SK-N-SH (cell line): Measurements from ENCODE around the gene FAM9B. TPM values are rescaled to one million over a fixed set of nuclear protein-coding genes. Genes with fewer than 3 reads are reported as not detected.
A peak's percentile ranks its signal among the peaks of the same experiment; 100 is the strongest.
"Not testable (repeated sequence)": the region's sequence is repeated elsewhere in the genome, so short reads cannot be mapped to it uniquely, and the experiment has no call there.

Source experiments
- CTCF ChIA-PET: fragments of 300-600, 350-600 bp; formaldehyde crosslinking; extraction: SDS; loops from one replicate; lab custom pipeline; 2021; lab: Yijun Ruan, JAX
- POLR2A ChIA-PET: fragments of 350-600 bp; sonication (Branson Sonifier 250); formaldehyde crosslinking; extraction: SDS; loops from one replicate; lab custom pipeline; 2020; ENCODE audit warnings: antibody characterized with exemption, inconsistent platforms; lab: Yijun Ruan, JAX
- DNase-seq: peaks from one replicate; pipeline ENCODE4 v3.0.0; 2012
- H2AFZ ChIP-seq: fragments of 200-600 bp; sonication (generic); 2 replicates; pipeline ENCODE4 v1.8.1; 2016; ENCODE audit warnings: antibody characterized with exemption, mild to moderate bottlenecking, low read depth
- H3F3A ChIP-seq: fragments of 200-600 bp; sonication (generic); replicated peaks from 2 replicates; pipeline ENCODE3; 2016; ENCODE audit warnings: antibody characterized with exemption, mild to moderate bottlenecking; ENCODE audit not compliant: insufficient read depth
- H3K27ac ChIP-seq, 2 experiments: fragments of 200-500 bp in 1 of 2; fragments of 200-600 bp in 1 of 2; sonication (Bioruptor generic) in 1 of 2; sonication (generic), shearing (Covaris generic) in 1 of 2; 2 replicates each; pipeline versions ENCODE4 v1.5.1 to v1.6.1; 2014 to 2016; ENCODE audit warnings: low read depth in 2 of 2, inconsistent platforms in 1 of 2, low read length in 1 of 2, mild to moderate bottlenecking in 1 of 2, mixed read lengths in 1 of 2
- H3K27me3 ChIP-seq: fragments of 200-600 bp; sonication (generic), shearing (Covaris generic); 2 replicates; pipeline ENCODE4 v1.6.1; 2016; ENCODE audit warnings: mixed run types; ENCODE audit not compliant: insufficient read depth
- H3K36me3 ChIP-seq, 2 experiments: fragments of 200-500 bp in 1 of 2; fragments of 200-600 bp in 1 of 2; sonication (Bioruptor generic) in 1 of 2; sonication (generic) in 1 of 2; replicated peaks in 1 of 2; 2 replicates each; pipeline versions ENCODE3 to v1.5.1; 2014 to 2016; ENCODE audit warnings: low read length in 1 of 2, mild to moderate bottlenecking in 1 of 2; ENCODE audit not compliant: insufficient read depth in 2 of 2, control insufficient read depth in 1 of 2
- H3K4me1 ChIP-seq, 2 experiments: fragments of 200-500 bp in 1 of 2; fragments of 200-600 bp in 1 of 2; sonication (Bioruptor generic) in 1 of 2; sonication (generic), shearing (Covaris generic) in 1 of 2; 2 replicates each; pipeline versions ENCODE4 v1.5.1 to v1.6.1; 2014 to 2016; ENCODE audit warnings: low read depth in 1 of 2, low read length in 1 of 2, mixed run types in 1 of 2; ENCODE audit not compliant: insufficient read depth in 2 of 2, control insufficient read depth in 1 of 2
- H3K4me2 ChIP-seq: fragments of 200-600 bp; sonication (generic), shearing (Covaris generic); 2 replicates; pipeline ENCODE4 v1.6.1; 2017; ENCODE audit warnings: mixed run types
- H3K4me3 ChIP-seq, 2 experiments: fragments of 200-500 bp in 1 of 2; fragments of 200-600 bp in 1 of 2; sonication (Bioruptor generic) in 1 of 2; sonication (generic), shearing (Covaris generic) in 1 of 2; 2 replicates each; pipeline versions ENCODE4 v1.5.1 to v1.8.1; 2014 to 2016; ENCODE audit warnings: low read depth in 2 of 2, inconsistent platforms in 1 of 2, low read length in 1 of 2, mild to moderate bottlenecking in 1 of 2, mixed read lengths in 1 of 2, moderate library complexity in 1 of 2
- H3K79me2 ChIP-seq: fragments of 200-600 bp; sonication (generic); 2 replicates; pipeline ENCODE4 v1.8.1; 2017; ENCODE audit warnings: mild to moderate bottlenecking; ENCODE audit not compliant: insufficient read depth
- H3K9ac ChIP-seq: fragments of 200-600 bp; sonication (generic); 2 replicates; pipeline ENCODE4 v1.6.1; 2017; ENCODE audit warnings: mixed run types
- H3K9me2 ChIP-seq: fragments of 200-600 bp; sonication (generic); 2 replicates; pipeline ENCODE4 v1.6.1; 2017; ENCODE audit warnings: mixed run types
- H3K9me3 ChIP-seq: fragments of 200-600 bp; sonication (generic); 2 replicates; pipeline ENCODE4 v1.6.1; 2017; ENCODE audit warnings: mixed run types, mild to moderate bottlenecking, moderate library complexity
- H4K20me1 ChIP-seq: fragments of 200-600 bp; sonication (generic); 2 replicates; pipeline ENCODE4 v1.6.1; 2017; ENCODE audit warnings: mild to moderate bottlenecking, mixed run types; ENCODE audit not compliant: insufficient read depth
- EZH2phosphoT487 ChIP-seq: fragments of 200-600 bp; sonication (generic); IDR thresholded peaks from 2 replicates; pipeline ENCODE4 v1.6.1; 2017; ENCODE audit warnings: low read depth, mixed run types, mild to moderate bottlenecking, antibody characterized with exemption, moderate library complexity, borderline replicate concordance
- FOXM1 ChIP-seq: IDR thresholded peaks from 2 replicates; pipeline ENCODE4 v1.4.0; 2012; ENCODE audit warnings: low read depth, mild to moderate bottlenecking
- GABPA ChIP-seq: IDR thresholded peaks from 2 replicates; pipeline ENCODE4 v1.4.0; 2012; ENCODE audit warnings: low read depth, mild to moderate bottlenecking
- JUND ChIP-seq: IDR thresholded peaks from 2 replicates; pipeline ENCODE4 v1.4.0; 2012
- MXI1 ChIP-seq: IDR thresholded peaks from 2 replicates; pipeline ENCODE4 v1.6.1; 2012; ENCODE audit warnings: mild to moderate bottlenecking, low read depth, low read length, improper control_type of control experiment
- NRF1 ChIP-seq: IDR thresholded peaks from 2 replicates; pipeline ENCODE4 v1.6.1; 2012; ENCODE audit warnings: low read depth, mild to moderate bottlenecking, low read length
- RAD21 ChIP-seq: IDR thresholded peaks from 2 replicates; pipeline ENCODE4 v1.6.1; 2012; ENCODE audit warnings: mild to moderate bottlenecking, low read length
- RXRA ChIP-seq: IDR thresholded peaks from 2 replicates; pipeline ENCODE4 v1.4.0; 2012; ENCODE audit warnings: low read depth, mild to moderate bottlenecking, borderline replicate concordance
- SIN3A ChIP-seq: IDR thresholded peaks from 2 replicates; pipeline ENCODE4 v1.6.1; 2012; ENCODE audit warnings: low read depth, mild to moderate bottlenecking, low read length, moderate library complexity, borderline replicate concordance
- TCF12 ChIP-seq: IDR thresholded peaks from 2 replicates; pipeline ENCODE4 v1.4.0; 2012
- TEAD4 ChIP-seq: IDR thresholded peaks from 2 replicates; pipeline ENCODE4 v1.4.0; 2012; ENCODE audit warnings: mild to moderate bottlenecking, borderline replicate concordance; ENCODE audit not compliant: insufficient read depth
- YY1 ChIP-seq: IDR thresholded peaks from 2 replicates; pipeline ENCODE4 v1.4.0; 2012; ENCODE audit warnings: low read depth, mild to moderate bottlenecking
- WGBS: methylation state at CpG from one replicate; pipeline ENCODE4 v1.1.6; 2017; ENCODE audit warnings: low lambda C conversion rate; 5-methylcytosine and 5-hydroxymethylcytosine counted together
- polyA plus RNA-seq, 3 experiments: library from polyadenylated mRNA; depleted of rRNA; stranded (reverse); fragments of >200 nt; gene quantifications; 2 replicates each; pipeline ENCODE4 v1.2.3, GENCODE V29; 2012
- TF ChIP-seq, protein P1 (sequence below): IDR thresholded peaks from 2 replicates; pipeline ENCODE4 v1.4.0; 2012; ENCODE audit warnings: low read depth
- TF ChIP-seq, protein P2 (sequence below): IDR thresholded peaks from 2 replicates; pipeline ENCODE4; 2012
- TF ChIP-seq, protein P3 (sequence below): fragments of 200-600 bp; sonication (generic); IDR thresholded peaks from 2 replicates; pipeline ENCODE4 v1.6.1; 2017; ENCODE audit warnings: antibody characterized with exemption, mild to moderate bottlenecking, moderate library complexity

FAM9B gene
- polyA plus RNA-seq, 1 of the 3 experiments (the other 2 are of a cell fraction) = 0.03 TPM

DNA sequence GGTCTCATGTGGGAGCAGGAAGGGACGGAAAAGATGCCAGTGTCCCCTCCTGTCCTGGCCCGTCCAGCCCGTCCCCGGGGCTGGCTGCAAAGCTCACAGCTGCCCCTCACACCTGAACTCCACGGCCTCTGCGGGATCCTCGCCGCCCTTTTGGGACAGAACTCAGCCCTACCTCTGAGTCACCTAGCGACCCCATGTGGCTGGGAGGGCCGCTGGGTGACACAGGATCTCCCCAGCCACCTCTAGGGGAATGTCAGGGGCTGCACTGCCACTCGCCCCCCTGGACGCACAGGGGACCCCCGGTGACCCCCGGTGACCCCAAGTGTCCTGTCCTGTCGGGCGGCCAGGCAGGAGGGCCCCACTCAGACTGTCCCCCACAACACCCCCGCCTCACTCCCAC lies 748 bp downstream of the FAM9B start:
- Histone ChIP-seq H2AFZ (no peak overlapping the region), H3K9me2 (no peaks in the 10 kb centered on the region), H3K9me3 (no peaks in the 10 kb centered on the region), H3K36me3 (no peaks in the 10 kb centered on the region), H4K20me1 (no peaks in the 10 kb centered on the region), H3K79me2 (no peaks in the 10 kb centered on the region), H3K27ac (no peak overlapping the region), H3K4me2 (no peak overlapping the region), H3K9ac (no peak overlapping the region), H3K27me3 (no peaks in the 10 kb centered on the region), H3K4me3 (no peak overlapping the region), H3F3A (no peaks in the 10 kb centered on the region)
- ChIA-PET CTCF (no interaction called here), POLR2A (no interaction called here)
- TF ChIP-seq NRF1 (no peak), TCF12 (no peak), RAD21 (no peak), YY1 (no peak), RXRA (no peak), TEAD4 (no peak), JUND (no peak), MXI1 (no peak), GABPA (no peak)
- TF ChIP-seq, protein P1, sequence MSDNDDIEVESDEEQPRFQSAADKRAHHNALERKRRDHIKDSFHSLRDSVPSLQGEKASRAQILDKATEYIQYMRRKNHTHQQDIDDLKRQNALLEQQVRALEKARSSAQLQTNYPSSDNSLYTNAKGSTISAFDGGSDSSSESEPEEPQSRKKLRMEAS = no peak
- TF ChIP-seq, all 33 proteins: peak for 0
- peak; percentile 13 for DNase-seq
- 32% methylated on average over 6 of the region's 17 CpGs for WGBS
- H3K4me1 ChIP-seq = no peaks in the 10 kb centered on the region

DNA sequence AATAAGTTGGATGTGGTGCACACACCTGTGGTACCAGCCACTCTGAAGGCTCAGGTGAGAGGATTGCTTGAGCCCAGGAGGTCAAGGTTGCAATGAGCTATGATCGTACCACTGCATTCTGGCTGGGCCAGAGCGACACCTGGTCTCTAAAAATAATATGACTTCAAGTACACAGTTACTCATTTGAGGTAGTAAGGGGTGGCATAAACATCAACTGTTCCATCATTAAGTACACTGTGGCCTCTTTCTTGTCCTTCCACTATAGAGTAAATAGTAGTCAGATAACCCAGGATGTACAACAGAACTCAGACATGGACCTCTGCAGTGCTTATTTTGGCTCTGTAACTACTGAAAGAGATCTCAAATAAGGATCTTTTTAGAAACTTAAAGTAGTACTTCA lies 10.6 kb downstream of the FAM9B start:
- Histone ChIP-seq H3K4me3 (no peak overlapping the region), H3K9ac (no peak overlapping the region), H2AFZ (no peak overlapping the region), H3K4me1 (no peaks in the 10 kb centered on the region), H3K4me2 (no peak overlapping the region), H4K20me1 (no peaks in the 10 kb centered on the region), H3K36me3 (no peaks in the 10 kb centered on the region), H3K9me3 (no peaks in the 10 kb centered on the region), H3K79me2 (no peaks in the 10 kb centered on the region), H3K9me2 (no peaks in the 10 kb centered on the region), H3K27ac (no peak overlapping the region), H3F3A (no peaks in the 10 kb centered on the region), H3K27me3 (no peaks in the 10 kb centered on the region)
- ChIA-PET POLR2A (no interaction called here), CTCF (no interaction called here)
- DNase-seq = no peak
- 87% methylated on average over 2 of the region's 2 CpGs for WGBS
- TF ChIP-seq EZH2phosphoT487 = no peak

DNA sequence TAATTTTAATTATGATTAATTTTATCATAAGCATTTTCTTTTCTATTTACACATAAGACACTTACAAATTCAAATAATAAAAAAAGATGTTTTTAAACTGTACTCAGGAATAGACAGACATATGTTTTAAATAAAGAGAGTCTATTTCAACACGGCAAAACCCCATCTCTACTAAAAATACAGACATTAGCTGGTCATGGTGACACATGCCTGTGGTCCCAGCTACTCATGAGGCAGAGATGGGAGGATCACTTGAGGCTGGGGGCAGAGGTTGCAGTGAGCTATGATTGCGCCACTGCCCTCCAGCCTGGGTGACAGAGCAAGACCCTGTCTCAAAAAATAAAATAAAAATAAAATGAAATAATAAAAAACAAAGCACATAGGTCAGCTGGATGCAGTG lies 14.8 kb downstream of the FAM9B start:
- WGBS = 14% methylated on average over 2 of the region's 2 CpGs
- POLR2A ChIA-PET = interaction anchor here (1.0 kb wide), 1 partner anchor 25 kb away, joined by 3 read pairs; no protein-coding TSS in a partner anchor

DNA sequence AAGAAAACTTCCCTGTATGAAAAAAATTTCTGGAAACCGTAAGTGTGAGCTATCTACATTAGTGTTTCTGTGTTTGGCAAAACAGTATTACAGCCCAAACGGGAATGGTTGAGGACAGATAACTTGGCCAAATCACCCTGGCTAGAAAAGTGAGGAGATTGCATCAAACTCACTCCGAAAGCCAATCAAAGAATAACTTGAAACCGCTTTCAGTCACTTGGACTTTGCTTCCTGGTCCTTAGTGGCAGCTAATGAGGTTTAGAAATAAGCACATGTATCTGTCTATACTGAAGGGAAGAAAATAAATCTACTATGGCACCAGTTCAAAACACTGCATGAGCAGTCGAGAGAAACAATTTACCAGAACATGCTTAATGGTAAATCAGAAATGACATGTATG lies 15.6 kb downstream of the FAM9B start:
- H4K20me1 ChIP-seq, CTCF ChIA-PET, H3K9ac ChIP-seq, H3K79me2 ChIP-seq, H3K9me2 ChIP-seq, POLR2A ChIA-PET, DNase-seq, H3K4me2 ChIP-seq, H3K27ac ChIP-seq, H3K4me3 ChIP-seq, H3K9me3 ChIP-seq, H3K4me1 ChIP-seq, H3F3A ChIP-seq, H2AFZ ChIP-seq, H3K27me3 ChIP-seq, H3K36me3 ChIP-seq: not testable (repeated sequence)
- WGBS = 16% methylated on average over 5 of the region's 5 CpGs

More for the DNA sequence above, 14.8 kb downstream of the FAM9B start:
- Histone ChIP-seq H3K4me2 (no peak overlapping the region), H4K20me1 (no peaks in the 10 kb centered on the region), H3K79me2 (no peaks in the 10 kb centered on the region), H3K4me3 (no peak overlapping the region), H3K27ac (no peak overlapping the region), H3K9me2 (no peaks in the 10 kb centered on the region), H2AFZ (no peak overlapping the region), H3K27me3 (no peaks in the 10 kb centered on the region), H3K4me1 (no peaks in the 10 kb centered on the region), H3K36me3 (no peaks in the 10 kb centered on the region), H3F3A (no peaks in the 10 kb centered on the region), H3K9ac (no peak overlapping the region), H3K9me3 (no peaks in the 10 kb centered on the region)
- CTCF ChIA-PET = interaction anchor here (1.1 kb wide), 1 partner anchor 12 kb away, joined by 3 read pairs; no protein-coding TSS in a partner anchor
- TF ChIP-seq FOXM1 (no peak), SIN3A (no peak), MXI1 (no peak), TCF12 (no peak)
- TF ChIP-seq, protein P2, sequence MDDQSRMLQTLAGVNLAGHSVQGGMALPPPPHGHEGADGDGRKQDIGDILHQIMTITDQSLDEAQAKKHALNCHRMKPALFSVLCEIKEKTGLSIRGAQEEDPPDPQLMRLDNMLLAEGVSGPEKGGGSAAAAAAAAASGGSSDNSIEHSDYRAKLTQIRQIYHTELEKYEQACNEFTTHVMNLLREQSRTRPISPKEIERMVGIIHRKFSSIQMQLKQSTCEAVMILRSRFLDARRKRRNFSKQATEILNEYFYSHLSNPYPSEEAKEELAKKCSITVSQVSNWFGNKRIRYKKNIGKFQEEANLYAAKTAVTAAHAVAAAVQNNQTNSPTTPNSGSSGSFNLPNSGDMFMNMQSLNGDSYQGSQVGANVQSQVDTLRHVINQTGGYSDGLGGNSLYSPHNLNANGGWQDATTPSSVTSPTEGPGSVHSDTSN = no peak
- TF ChIP-seq, protein P3, sequence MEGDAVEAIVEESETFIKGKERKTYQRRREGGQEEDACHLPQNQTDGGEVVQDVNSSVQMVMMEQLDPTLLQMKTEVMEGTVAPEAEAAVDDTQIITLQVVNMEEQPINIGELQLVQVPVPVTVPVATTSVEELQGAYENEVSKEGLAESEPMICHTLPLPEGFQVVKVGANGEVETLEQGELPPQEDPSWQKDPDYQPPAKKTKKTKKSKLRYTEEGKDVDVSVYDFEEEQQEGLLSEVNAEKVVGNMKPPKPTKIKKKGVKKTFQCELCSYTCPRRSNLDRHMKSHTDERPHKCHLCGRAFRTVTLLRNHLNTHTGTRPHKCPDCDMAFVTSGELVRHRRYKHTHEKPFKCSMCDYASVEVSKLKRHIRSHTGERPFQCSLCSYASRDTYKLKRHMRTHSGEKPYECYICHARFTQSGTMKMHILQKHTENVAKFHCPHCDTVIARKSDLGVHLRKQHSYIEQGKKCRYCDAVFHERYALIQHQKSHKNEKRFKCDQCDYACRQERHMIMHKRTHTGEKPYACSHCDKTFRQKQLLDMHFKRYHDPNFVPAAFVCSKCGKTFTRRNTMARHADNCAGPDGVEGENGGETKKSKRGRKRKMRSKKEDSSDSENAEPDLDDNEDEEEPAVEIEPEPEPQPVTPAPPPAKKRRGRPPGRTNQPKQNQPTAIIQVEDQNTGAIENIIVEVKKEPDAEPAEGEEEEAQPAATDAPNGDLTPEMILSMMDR = no peak
- no peak for DNase-seq
